ENCODE measurements around the gene ABRACL. TPM values are rescaled to one million over a fixed set of nuclear protein-coding genes. Genes with fewer than 3 reads are reported as not detected.
"Not testable (repeated sequence)": the region's sequence is repeated elsewhere in the genome, so short reads cannot be mapped to it uniquely, and the experiment has no call there.

ABRACL gene
- total RNA-seq, 1 donor from 2014 or later, result 17.2 TPM

DNA sequence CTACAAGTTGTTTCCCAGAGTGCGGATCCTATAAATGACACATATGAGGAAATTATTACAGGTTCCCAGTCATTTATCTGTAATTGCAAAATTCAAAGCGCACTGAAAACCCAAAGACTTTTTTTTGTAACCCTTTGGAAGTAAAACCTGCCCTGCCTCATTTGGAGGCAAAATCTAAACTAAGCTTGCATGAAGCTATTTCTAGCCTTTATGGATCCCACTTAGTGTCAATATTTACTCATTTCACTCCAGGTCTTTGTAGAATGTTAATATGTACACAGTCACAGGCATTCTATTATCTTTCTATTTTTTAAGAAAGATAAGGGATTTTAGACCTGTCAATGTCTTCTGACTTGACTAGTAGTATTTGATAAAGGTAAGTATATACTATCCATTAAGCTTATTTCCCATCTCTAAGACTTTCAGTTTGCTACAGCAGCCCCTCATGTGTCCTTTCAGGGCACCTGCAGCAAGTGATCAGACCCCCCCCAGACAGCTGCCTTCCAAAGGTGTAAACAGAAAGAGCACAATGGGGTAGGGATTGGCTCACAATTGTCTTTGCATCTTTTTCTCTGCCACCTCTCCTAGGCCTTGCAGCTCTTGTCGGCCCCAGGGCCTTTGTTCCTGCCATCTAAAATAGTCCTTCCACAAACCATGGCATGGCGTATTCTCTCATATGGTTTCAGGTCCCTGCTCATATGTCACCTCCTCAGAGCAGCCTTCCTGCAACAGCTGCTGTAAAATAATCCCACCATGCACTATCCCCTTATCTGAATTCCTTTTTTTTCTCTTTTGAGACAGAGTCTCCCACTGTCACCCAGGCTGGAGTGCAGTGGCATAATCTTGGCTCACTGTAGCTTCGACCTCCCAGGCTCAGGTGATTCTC lies 39.2 kb upstream of the ABRACL start:
- H3K9ac ChIP-seq (ENCODE audit: low read depth in 1 of 3, low read length in 3 of 3), result no peak overlapping the region
- no peaks in the 10 kb centered on the region for H3K27me3 ChIP-seq (ENCODE audit: control insufficient read depth in 3 of 3, insufficient read depth in 3 of 3, low read length in 3 of 3)
- no peaks in the 10 kb centered on the region for H3K9me3 ChIP-seq (ENCODE audit: control insufficient read depth in 3 of 3, low read length in 3 of 3)
- peaks cover 7 to 13% (median 12%) of the 10 kb centered on the region in 3 donors for H3K4me1 ChIP-seq (ENCODE audit: control insufficient read depth in 3 of 3, insufficient read depth in 3 of 3, low read length in 3 of 3)
- no peaks in the 10 kb centered on the region for H3K36me3 ChIP-seq (ENCODE audit: control insufficient read depth in 3 of 3, insufficient read depth in 3 of 3, low read length in 3 of 3)
- no peak overlapping the region for H3K4me3 ChIP-seq (ENCODE audit: low read length in 3 of 3)
- H3K27ac ChIP-seq (ENCODE audit: low read depth, low read length), result no peak overlapping the region

DNA sequence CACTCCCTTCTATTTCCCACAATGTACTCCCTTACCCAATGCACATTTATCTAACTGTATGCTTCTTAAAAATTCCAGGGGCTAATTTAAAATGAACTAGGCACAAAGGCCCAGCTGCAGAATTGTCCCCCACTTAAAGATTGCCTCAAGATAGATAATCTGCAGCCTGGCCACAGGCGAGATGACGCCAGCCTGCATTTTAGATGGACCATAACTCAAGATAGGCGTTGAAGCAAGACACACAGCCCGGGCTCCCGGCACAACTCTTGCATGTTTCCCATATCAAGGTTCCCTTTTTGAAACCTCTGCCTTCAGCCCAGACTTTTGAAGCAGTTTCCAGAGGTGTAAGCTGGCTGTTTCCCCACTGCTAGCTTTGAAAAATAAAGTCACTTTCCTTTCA lies 37.3 kb upstream of the ABRACL start:
- H3K36me3 ChIP-seq (ENCODE audit: control insufficient read depth in 3 of 3, insufficient read depth in 3 of 3, low read length in 3 of 3), result no peaks in the 10 kb centered on the region
- no peak overlapping the region for H3K9ac ChIP-seq (ENCODE audit: low read depth in 1 of 3, low read length in 3 of 3)
- H3K27ac ChIP-seq (ENCODE audit: low read depth, low read length), result no peak overlapping the region
- no peaks in the 10 kb centered on the region for H3K9me3 ChIP-seq (ENCODE audit: control insufficient read depth in 3 of 3, low read length in 3 of 3)
- peaks cover 6 to 7% (median 7%) of the 10 kb centered on the region in 3 donors for H3K4me1 ChIP-seq (ENCODE audit: control insufficient read depth in 3 of 3, insufficient read depth in 3 of 3, low read length in 3 of 3)
- no peak overlapping the region for H3K4me3 ChIP-seq (ENCODE audit: low read length in 3 of 3)
- no peaks in the 10 kb centered on the region for H3K27me3 ChIP-seq (ENCODE audit: control insufficient read depth in 3 of 3, insufficient read depth in 3 of 3, low read length in 3 of 3)

DNA sequence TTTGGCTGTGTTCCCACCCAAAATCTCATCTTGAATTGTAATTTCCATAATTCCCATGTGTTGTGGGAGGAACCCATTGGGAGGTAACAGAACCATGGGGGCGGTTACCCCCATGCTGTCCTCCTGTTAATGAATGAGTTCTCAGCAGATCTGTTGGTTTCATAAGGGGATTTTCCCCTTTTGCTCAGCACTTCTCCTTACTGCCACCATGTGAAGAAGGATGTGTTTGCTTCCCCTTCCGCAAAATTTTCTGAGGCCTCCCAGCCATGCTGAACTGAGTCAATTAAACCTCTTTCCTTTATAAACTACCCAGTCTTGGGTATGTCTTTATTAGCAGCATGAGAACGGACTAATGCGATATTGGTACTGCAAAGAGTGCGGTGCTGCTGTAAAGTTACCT lies 35.6 kb upstream of the ABRACL start:
- not testable (repeated sequence) for H3K27ac ChIP-seq (ENCODE audit: low read depth, low read length); H3K4me1 ChIP-seq (ENCODE audit: control insufficient read depth in 3 of 3, insufficient read depth in 3 of 3, low read length in 3 of 3); H3K4me3 ChIP-seq (ENCODE audit: low read length in 3 of 3); H3K9ac ChIP-seq (ENCODE audit: low read depth in 1 of 3, low read length in 3 of 3); H3K9me3 ChIP-seq (ENCODE audit: control insufficient read depth in 3 of 3, low read length in 3 of 3); H3K27me3 ChIP-seq (ENCODE audit: control insufficient read depth in 3 of 3, insufficient read depth in 3 of 3, low read length in 3 of 3); H3K36me3 ChIP-seq (ENCODE audit: control insufficient read depth in 3 of 3, insufficient read depth in 3 of 3, low read length in 3 of 3)

DNA sequence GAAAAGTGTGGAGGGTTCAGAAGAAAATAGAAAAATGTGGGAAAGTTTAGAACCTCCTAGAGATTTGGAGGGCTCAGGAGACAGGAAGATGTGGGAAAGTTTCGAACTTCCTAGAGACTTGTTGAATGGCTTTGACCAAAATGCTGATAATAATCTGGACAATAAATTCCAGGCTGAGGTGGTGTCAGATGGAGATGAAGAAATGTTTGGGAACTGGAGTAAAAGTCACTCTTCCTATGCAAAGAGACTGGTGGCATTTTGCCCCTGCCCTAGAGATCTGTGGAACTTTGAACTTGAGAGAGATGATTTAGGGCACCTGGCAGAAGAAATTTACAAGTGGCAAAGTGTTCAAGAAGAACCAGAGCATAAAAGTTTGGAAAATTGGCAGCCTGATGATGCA lies 35.1 kb upstream of the ABRACL start:
- not testable (repeated sequence) for H3K9me3 ChIP-seq (ENCODE audit: control insufficient read depth in 3 of 3, low read length in 3 of 3); H3K36me3 ChIP-seq (ENCODE audit: control insufficient read depth in 3 of 3, insufficient read depth in 3 of 3, low read length in 3 of 3); H3K4me3 ChIP-seq (ENCODE audit: low read length in 3 of 3); H3K27me3 ChIP-seq (ENCODE audit: control insufficient read depth in 3 of 3, insufficient read depth in 3 of 3, low read length in 3 of 3); H3K9ac ChIP-seq (ENCODE audit: low read depth in 1 of 3, low read length in 3 of 3); H3K27ac ChIP-seq (ENCODE audit: low read depth, low read length); H3K4me1 ChIP-seq (ENCODE audit: control insufficient read depth in 3 of 3, insufficient read depth in 3 of 3, low read length in 3 of 3)

DNA sequence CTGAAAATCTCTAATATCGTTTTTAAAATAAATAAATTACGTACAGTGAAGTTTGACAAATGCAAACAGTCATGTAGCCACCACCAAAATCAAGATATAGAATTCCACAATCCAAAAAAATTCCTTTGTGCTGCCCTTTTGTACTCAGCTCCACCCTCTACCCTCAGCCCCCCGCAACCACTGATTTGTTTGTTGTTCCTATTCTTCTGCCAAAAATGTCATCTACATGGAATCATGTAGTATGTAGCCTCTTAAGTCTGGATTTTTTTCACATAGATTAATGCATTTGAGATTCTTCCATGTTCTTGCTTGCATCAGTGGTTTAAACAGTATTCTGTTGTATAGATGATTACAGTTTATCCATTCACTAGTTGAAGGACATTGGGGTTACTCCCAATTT lies 32.0 kb upstream of the ABRACL start:
- no peaks in the 10 kb centered on the region for H3K27me3 ChIP-seq (ENCODE audit: control insufficient read depth in 3 of 3, insufficient read depth in 3 of 3, low read length in 3 of 3)
- no peak overlapping the region for H3K27ac ChIP-seq (ENCODE audit: low read depth, low read length)
- no peak overlapping the region for H3K4me3 ChIP-seq (ENCODE audit: low read length in 3 of 3)
- no peaks in the 10 kb centered on the region for H3K4me1 ChIP-seq (ENCODE audit: control insufficient read depth in 3 of 3, insufficient read depth in 3 of 3, low read length in 3 of 3)
- no peaks in the 10 kb centered on the region for H3K9me3 ChIP-seq (ENCODE audit: control insufficient read depth in 3 of 3, low read length in 3 of 3)
- H3K36me3 ChIP-seq (ENCODE audit: control insufficient read depth in 3 of 3, insufficient read depth in 3 of 3, low read length in 3 of 3), result no peaks in the 10 kb centered on the region
- H3K9ac ChIP-seq (ENCODE audit: low read depth in 1 of 3, low read length in 3 of 3), result no peak overlapping the region

DNA sequence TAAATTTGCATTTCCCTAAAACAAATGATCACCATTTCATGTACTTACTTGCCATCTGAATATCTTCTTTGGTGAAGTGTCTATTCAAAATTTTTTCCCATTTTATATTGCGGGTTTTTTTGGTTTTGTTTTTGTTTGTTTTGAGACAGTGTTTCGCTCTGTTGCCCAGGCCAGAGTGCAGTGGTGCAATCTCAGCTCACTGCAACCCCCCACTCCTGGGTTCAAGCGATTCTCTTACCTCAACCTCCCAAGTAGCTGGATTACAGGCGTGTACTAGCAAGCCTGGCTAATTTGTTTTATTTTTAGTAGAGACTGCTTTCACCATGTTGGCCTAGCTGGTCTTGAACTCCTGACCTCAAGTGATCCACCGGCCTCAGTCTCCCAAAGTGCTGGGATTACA lies 31.4 kb upstream of the ABRACL start:
- H3K36me3 ChIP-seq (ENCODE audit: control insufficient read depth in 3 of 3, insufficient read depth in 3 of 3, low read length in 3 of 3), result no peaks in the 10 kb centered on the region
- H3K4me3 ChIP-seq (ENCODE audit: low read length in 3 of 3), result no peak overlapping the region
- H3K9me3 ChIP-seq (ENCODE audit: control insufficient read depth in 3 of 3, low read length in 3 of 3), result no peaks in the 10 kb centered on the region
- H3K27me3 ChIP-seq (ENCODE audit: control insufficient read depth in 3 of 3, insufficient read depth in 3 of 3, low read length in 3 of 3), result no peaks in the 10 kb centered on the region
- H3K27ac ChIP-seq (ENCODE audit: low read depth, low read length), result no peak overlapping the region
- no peak overlapping the region for H3K9ac ChIP-seq (ENCODE audit: low read depth in 1 of 3, low read length in 3 of 3)
- no peaks in the 10 kb centered on the region for H3K4me1 ChIP-seq (ENCODE audit: control insufficient read depth in 3 of 3, insufficient read depth in 3 of 3, low read length in 3 of 3)

DNA sequence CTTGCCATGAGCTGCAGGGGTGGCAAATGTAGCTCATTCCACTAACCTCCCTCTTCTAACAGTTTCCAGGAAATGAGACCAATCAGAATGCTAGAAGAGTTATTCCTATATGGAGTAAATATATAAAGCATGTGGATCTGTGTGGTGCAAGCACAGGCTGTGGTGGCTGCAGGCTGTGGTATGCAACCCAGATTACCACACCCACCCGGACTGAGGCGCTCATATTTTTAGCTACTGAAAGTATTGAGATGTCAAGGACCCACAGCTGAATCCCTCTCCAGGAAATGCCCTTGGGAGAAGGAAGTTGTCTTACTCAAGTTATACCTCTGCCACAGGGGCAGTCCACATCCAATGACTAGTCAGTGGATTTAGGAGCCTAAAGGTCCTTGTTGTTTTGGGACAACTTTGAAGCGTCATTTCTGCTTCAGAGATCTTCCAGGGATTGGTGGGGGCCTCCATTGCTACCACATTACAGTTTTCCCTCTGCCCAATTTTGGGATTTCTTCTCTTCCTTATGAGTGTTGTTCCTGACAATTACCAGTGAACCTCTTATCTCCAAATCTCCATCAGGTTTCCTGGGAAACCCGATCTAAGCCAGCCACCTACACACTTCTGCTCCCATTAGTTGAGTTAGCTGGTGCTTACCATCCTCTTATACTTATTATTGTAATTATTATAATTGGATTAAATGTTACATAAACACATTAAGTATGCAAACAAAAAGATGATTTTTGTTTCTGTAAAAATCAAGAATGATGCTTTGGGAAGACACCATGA lies 28.4 kb upstream of the ABRACL start:
- H3K27me3 ChIP-seq (ENCODE audit: control insufficient read depth in 3 of 3, insufficient read depth in 3 of 3, low read length in 3 of 3), result no peaks in the 10 kb centered on the region
- no peak overlapping the region for H3K4me3 ChIP-seq (ENCODE audit: low read length in 3 of 3)
- H3K9me3 ChIP-seq (ENCODE audit: control insufficient read depth in 3 of 3, low read length in 3 of 3), result no peaks in the 10 kb centered on the region
- no peaks in the 10 kb centered on the region for H3K36me3 ChIP-seq (ENCODE audit: control insufficient read depth in 3 of 3, insufficient read depth in 3 of 3, low read length in 3 of 3)
- H3K4me1 ChIP-seq (ENCODE audit: control insufficient read depth in 3 of 3, insufficient read depth in 3 of 3, low read length in 3 of 3), result no peaks in the 10 kb centered on the region
- H3K9ac ChIP-seq (ENCODE audit: low read depth in 1 of 3, low read length in 3 of 3), result no peak overlapping the region
- H3K27ac ChIP-seq (ENCODE audit: low read depth, low read length), result no peak overlapping the region

DNA sequence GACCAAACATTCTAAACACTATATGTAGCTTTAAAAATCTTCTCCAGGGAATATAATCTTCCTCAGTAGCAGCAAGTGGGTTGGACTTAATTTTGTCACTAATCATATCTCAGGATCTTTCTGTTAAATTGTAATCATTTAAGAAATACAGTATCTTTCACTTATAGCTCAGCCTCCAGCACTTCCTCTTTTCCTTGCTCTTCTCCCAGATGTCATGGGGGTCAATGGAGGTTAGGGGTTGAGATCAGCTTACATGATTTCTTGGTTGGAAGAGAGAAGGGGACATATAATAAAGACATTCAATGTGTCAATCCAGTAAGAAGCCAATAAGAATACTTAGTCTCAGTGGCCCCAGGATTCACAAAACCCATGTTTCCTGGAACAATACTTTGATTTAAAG lies 24.8 kb upstream of the ABRACL start:
- no peaks in the 10 kb centered on the region for H3K4me1 ChIP-seq (ENCODE audit: control insufficient read depth in 3 of 3, insufficient read depth in 3 of 3, low read length in 3 of 3)
- H3K27ac ChIP-seq (ENCODE audit: low read depth, low read length), result no peak overlapping the region
- H3K9ac ChIP-seq (ENCODE audit: low read depth in 1 of 3, low read length in 3 of 3), result no peak overlapping the region
- no peaks in the 10 kb centered on the region for H3K36me3 ChIP-seq (ENCODE audit: control insufficient read depth in 3 of 3, insufficient read depth in 3 of 3, low read length in 3 of 3)
- no peaks in the 10 kb centered on the region for H3K27me3 ChIP-seq (ENCODE audit: control insufficient read depth in 3 of 3, insufficient read depth in 3 of 3, low read length in 3 of 3)
- H3K9me3 ChIP-seq (ENCODE audit: control insufficient read depth in 3 of 3, low read length in 3 of 3), result no peaks in the 10 kb centered on the region
- H3K4me3 ChIP-seq (ENCODE audit: low read length in 3 of 3), result no peak overlapping the region

DNA sequence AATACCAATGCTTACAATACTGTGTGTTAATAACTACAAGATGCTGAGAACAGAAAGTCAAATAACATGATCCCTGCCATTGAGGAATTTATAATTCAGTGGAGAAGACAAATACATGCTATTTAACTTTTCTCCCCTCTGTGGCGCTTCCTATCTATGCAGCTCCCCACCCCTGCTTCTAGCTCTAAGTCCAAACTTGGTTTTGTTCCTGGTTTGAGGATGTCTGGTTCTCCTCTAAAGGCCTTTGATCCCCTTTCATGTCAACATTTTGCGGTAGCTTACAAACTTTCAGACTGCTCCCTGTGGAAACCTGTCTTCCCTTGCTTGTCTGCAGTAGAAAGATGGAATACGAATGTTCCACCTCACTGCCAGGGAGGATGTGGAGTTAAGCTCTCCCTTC lies 22.1 kb upstream of the ABRACL start:
- Histone ChIP-seq H3K9me3 (ENCODE audit: control insufficient read depth in 3 of 3, low read length in 3 of 3) (no peaks in the 10 kb centered on the region), H3K4me1 (ENCODE audit: control insufficient read depth in 3 of 3, insufficient read depth in 3 of 3, low read length in 3 of 3) (no peaks in the 10 kb centered on the region), H3K27me3 (ENCODE audit: control insufficient read depth in 3 of 3, insufficient read depth in 3 of 3, low read length in 3 of 3) (no peaks in the 10 kb centered on the region), H3K4me3 (ENCODE audit: low read length in 3 of 3) (no peak overlapping the region), H3K27ac (ENCODE audit: low read depth, low read length) (no peak overlapping the region), H3K36me3 (ENCODE audit: control insufficient read depth in 3 of 3, insufficient read depth in 3 of 3, low read length in 3 of 3) (no peaks in the 10 kb centered on the region), H3K9ac (ENCODE audit: low read depth in 1 of 3, low read length in 3 of 3) (no peak overlapping the region)

DNA sequence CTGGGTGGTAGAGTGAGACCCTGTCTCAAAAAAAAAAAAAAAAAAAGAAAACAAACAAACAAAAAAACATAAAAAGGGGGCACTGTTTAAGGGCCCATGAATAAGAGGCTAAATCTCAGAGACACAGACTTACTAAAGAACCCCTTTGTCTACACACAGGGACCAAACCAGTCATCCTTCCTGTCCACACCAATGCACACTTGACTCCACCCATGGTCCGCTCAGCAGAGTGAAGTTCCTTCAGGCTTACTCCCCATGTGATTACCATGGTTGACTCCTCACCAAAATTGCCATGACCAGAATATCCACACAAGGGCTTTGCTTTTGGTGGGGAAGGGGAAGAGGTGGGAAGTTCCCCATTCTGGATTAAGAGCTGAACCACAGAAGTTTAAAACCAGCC lies 21.1 kb upstream of the ABRACL start:
- no peaks in the 10 kb centered on the region for H3K9me3 ChIP-seq (ENCODE audit: control insufficient read depth in 3 of 3, low read length in 3 of 3)
- no peak overlapping the region for H3K9ac ChIP-seq (ENCODE audit: low read depth in 1 of 3, low read length in 3 of 3)
- no peaks in the 10 kb centered on the region for H3K36me3 ChIP-seq (ENCODE audit: control insufficient read depth in 3 of 3, insufficient read depth in 3 of 3, low read length in 3 of 3)
- no peaks in the 10 kb centered on the region for H3K27me3 ChIP-seq (ENCODE audit: control insufficient read depth in 3 of 3, insufficient read depth in 3 of 3, low read length in 3 of 3)
- no peak overlapping the region for H3K4me3 ChIP-seq (ENCODE audit: low read length in 3 of 3)
- H3K4me1 ChIP-seq (ENCODE audit: control insufficient read depth in 3 of 3, insufficient read depth in 3 of 3, low read length in 3 of 3), result no peaks in the 10 kb centered on the region
- no peak overlapping the region for H3K27ac ChIP-seq (ENCODE audit: low read depth, low read length)

Measured in skeletal muscle tissue (tissue), 4 donors.